ENCODE measurements around the gene MACC1.

GRCh38 chr7:20104696-20105095 is 112.5 kb downstream of the MACC1 start:
- TF ChIP-seq YY1 (IDR thresholded peaks at IDR 0.05; ENCODE audit: insufficient read depth, insufficient read length) (no peak), SUZ12 (IDR thresholded peaks at IDR 0.05; ENCODE audit: extremely low read depth, insufficient read depth, insufficient read length) (no peak), ZNF274 (IDR thresholded peaks at IDR 0.05; ENCODE audit: low read depth, low read length) (no peak)

Data from NT2/D1 (cell line).